ENCODE data around the gene CD69. TPM values are rescaled to one million over a fixed set of nuclear protein-coding genes. Genes with fewer than 3 reads are reported as not detected.

Gene CD69
- total RNA-seq, 2 experiments from 2014 or later: 196 to 197 TPM

DNA sequence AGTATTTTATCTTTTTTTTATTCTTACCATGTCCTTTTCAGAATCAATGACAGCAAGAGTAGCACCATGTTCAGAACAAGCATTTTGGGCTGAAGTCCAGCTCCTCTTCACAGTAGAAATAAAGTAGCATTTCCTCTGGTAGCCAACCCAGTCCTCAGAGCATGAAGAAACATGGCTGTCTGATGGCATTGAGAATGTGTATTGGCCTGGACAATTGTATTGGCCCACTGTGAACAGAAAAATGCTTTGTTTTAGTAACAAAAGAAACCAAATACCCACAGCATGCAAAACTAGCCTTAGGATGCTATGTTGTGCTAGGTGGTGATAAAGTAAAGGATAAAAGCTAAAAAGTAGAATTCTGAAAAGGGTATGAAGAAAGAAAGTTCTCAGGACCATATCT is 5.7 kb downstream of the CD69 start:
- H3K9me3 Mint-ChIP-seq: no peaks in the 10 kb centered on the region
- peak overlapping the region; percentile 99 for H3K4me3 Mint-ChIP-seq
- DNase-seq: no peak
- H3K27ac Mint-ChIP-seq: peak overlapping the region; percentile 52
- CTCF ChIA-PET: interaction anchor here (1.7 to 19.5 kb wide), 4 partner anchors 12 to 59 kb away, joined by 3 to 587 read pairs (median 16); no protein-coding TSS in a partner anchor
- H3K27me3 Mint-ChIP-seq: no peaks in the 10 kb centered on the region
- peaks cover 82% of the 10 kb centered on the region for H3K36me3 Mint-ChIP-seq (ENCODE audit: low read depth)
- peaks cover 56% of the 10 kb centered on the region for H3K4me1 Mint-ChIP-seq
- POLR2A ChIA-PET: interaction anchor here (0.7 to 17.4 kb wide), 9 partner anchors 13 to 111 kb away, joined by 3 to 812 read pairs (median 243); partner anchors contain the start of genes CLEC2B and CLEC2D

DNA sequence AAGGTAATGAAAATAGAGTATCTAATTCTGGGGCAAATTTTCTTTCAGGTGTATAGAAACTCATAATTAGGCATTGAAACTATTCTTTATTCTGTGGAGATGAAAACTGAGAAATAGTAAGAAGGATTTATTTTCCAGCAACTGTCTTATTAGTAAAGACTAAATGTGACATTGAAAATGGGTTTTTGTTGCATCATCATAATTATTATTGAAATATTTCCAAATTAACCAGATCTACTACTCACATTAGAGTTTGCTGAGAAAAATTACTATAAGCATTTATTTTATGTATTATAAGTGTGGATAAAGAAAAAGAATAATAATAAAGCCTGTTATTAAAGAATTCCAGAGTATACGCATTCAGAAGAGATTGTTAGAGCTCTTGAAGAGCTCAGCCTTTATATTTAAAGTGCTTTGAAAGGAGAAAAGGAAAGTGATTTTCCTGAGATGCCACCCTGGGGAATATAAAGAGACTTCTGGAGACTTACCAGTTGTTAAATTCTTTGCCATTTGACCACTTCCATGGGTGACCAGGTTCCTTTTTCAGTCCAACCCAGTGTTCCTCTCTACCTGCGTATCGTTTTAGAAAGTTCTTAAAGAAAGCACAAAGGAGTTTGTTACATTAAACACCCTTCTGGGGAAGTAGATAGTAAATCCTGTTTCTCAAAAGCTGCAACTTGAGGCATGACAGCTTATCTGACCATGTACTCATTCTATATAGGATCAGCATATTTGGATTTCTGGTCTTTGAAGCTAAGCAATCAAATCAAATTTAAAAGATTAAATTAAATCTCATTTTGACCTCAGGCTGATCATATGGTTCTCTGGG is 6.4 kb downstream of the CD69 start:
- no peaks in the 10 kb centered on the region for H3K27me3 Mint-ChIP-seq
- H3K36me3 Mint-ChIP-seq (ENCODE audit: low read depth): peaks cover 75% of the 10 kb centered on the region
- H3K4me1 Mint-ChIP-seq: peaks cover 57% of the 10 kb centered on the region
- H3K9me3 Mint-ChIP-seq: no peaks in the 10 kb centered on the region
- POLR2A ChIA-PET: interaction anchor here (0.7 to 17.4 kb wide), 10 partner anchors 6 to 112 kb away, joined by 3 to 812 read pairs (median 220); partner anchors contain the start of genes CD69, CLEC2B and CLEC2D
- H3K4me3 Mint-ChIP-seq: peak overlapping the region; percentile 99
- DNase-seq: no peak
- H3K27ac Mint-ChIP-seq: peak overlapping the region; percentile 59
- CTCF ChIA-PET: interaction anchor here (1.7 to 19.5 kb wide), 4 partner anchors 12 to 59 kb away, joined by 3 to 587 read pairs (median 16); no protein-coding TSS in a partner anchor

DNA sequence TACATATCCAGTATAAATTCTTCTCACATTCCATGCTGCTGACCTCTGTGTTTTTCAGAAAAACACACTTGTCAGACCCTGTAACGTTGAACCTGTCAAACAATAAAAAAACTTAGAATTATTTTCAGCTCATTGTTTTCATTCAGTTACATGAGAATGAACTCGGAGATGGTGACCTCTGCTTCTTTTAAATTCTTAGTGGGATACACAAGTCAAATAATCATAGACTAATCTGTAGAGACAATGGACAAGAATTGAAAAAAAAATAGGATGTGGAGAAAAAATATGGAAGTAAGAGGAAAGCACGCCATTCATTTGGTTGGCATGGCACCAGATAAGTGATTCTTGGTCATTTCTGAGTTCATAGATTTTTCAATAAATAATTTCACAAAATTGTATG is 7.2 kb downstream of the CD69 start:
- peaks cover 60% of the 10 kb centered on the region for H3K4me1 Mint-ChIP-seq
- CTCF ChIA-PET: interaction anchor here (1.7 to 19.5 kb wide), 2 partner anchors 45 to 55 kb away, joined by 3 to 587 read pairs; no protein-coding TSS in a partner anchor
- peak overlapping the region; percentile 59 for H3K4me3 Mint-ChIP-seq
- peak overlapping the region; percentile 40 for H3K27ac Mint-ChIP-seq
- H3K36me3 Mint-ChIP-seq (ENCODE audit: low read depth): peaks cover 67% of the 10 kb centered on the region
- no peak for DNase-seq
- H3K27me3 Mint-ChIP-seq: no peaks in the 10 kb centered on the region
- H3K9me3 Mint-ChIP-seq: no peaks in the 10 kb centered on the region
- POLR2A ChIA-PET: interaction anchor here (0.8 to 17.4 kb wide), 6 partner anchors 7 to 104 kb away, joined by 3 to 812 read pairs (median 160); partner anchors contain the start of gene CD69

DNA sequence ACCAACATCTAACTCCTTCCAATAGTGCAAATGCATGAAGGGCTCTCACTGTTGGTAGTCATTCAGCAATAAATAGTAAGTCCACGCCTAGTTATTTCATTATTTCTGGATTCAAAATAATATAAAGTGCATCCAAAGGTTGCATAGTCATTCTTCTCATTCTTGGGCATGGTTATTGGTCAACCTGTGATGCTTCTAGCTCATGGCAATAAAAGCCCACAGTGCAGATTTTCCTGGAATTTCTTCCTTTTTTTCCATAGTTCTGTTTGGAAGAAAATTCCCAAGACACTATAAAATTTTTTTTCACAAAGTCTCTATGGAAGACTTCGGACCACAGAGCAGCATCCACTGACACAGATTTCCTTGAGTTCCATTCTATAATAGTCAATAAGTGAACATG is 7.6 kb downstream of the CD69 start:
- Mint-ChIP-seq H3K27ac (peak overlapping the region; percentile 45), H3K36me3 (ENCODE audit: low read depth) (peaks cover 63% of the 10 kb centered on the region), H3K4me3 (peak overlapping the region; percentile 59), H3K9me3 (no peaks in the 10 kb centered on the region), H3K27me3 (no peaks in the 10 kb centered on the region), H3K4me1 (peaks cover 60% of the 10 kb centered on the region)
- no peak for DNase-seq
- POLR2A ChIA-PET: interaction anchor here (0.8 to 17.4 kb wide), 6 partner anchors 8 to 103 kb away, joined by 3 to 812 read pairs (median 160); partner anchors contain the start of gene CD69
- CTCF ChIA-PET: interaction anchor here (3.2 to 19.5 kb wide), 2 partner anchors 11 to 45 kb away, joined by 49 to 587 read pairs; no protein-coding TSS in a partner anchor

DNA sequence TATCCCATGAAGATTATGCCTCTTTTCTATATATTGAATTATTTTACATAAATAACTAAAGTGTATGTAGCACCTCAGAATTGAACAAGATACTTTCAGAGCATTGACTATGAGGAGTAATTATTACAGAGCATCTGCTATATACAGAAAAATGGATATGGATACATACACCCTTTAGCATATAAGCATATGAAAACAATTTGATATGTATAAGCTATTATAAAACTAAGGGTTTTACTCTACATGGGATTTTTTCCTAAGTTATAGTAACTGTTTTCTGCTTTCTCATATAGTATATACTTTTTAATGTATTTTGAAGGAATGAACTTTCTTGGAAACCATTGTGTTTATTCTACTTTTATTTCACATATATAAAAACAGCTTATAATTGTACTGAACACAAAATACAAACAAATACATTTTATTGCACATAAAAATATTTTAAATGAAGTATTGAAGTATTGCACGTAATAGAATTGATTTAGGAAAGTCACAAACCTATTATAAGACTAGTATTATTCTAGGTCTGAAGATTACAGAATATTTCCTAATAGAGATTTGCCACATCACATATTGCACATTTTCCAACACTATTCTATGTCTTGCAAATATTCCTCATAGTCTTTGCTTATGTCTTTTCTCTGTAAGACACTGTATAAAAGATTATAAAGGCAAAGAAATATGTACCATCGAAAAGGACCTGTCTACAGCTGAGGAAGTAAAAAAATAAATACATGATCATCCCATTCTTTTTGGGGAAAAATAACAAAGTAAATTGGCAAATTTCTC is 8.4 kb downstream of the CD69 start:
- H3K4me1 Mint-ChIP-seq: peaks cover 62% of the 10 kb centered on the region
- H3K9me3 Mint-ChIP-seq: no peaks in the 10 kb centered on the region
- no peaks in the 10 kb centered on the region for H3K27me3 Mint-ChIP-seq
- peaks cover 55% of the 10 kb centered on the region for H3K36me3 Mint-ChIP-seq (ENCODE audit: low read depth)
- ChIA-PET CTCF (interaction anchor here (2.4 to 19.5 kb wide), 6 partner anchors 8 to 115 kb away, joined by 9 to 587 read pairs (median 71); partner anchors contain the start of genes CD69 and CLEC2B), POLR2A (interaction anchor here (0.6 to 17.4 kb wide), 8 partner anchors 8 to 197 kb away, joined by 3 to 812 read pairs (median 116); partner anchors contain the start of gene CD69)
- peak overlapping the region; percentile 63 for H3K4me3 Mint-ChIP-seq
- DNase-seq: no peak
- peak overlapping the region; percentile 79 for H3K27ac Mint-ChIP-seq

DNA sequence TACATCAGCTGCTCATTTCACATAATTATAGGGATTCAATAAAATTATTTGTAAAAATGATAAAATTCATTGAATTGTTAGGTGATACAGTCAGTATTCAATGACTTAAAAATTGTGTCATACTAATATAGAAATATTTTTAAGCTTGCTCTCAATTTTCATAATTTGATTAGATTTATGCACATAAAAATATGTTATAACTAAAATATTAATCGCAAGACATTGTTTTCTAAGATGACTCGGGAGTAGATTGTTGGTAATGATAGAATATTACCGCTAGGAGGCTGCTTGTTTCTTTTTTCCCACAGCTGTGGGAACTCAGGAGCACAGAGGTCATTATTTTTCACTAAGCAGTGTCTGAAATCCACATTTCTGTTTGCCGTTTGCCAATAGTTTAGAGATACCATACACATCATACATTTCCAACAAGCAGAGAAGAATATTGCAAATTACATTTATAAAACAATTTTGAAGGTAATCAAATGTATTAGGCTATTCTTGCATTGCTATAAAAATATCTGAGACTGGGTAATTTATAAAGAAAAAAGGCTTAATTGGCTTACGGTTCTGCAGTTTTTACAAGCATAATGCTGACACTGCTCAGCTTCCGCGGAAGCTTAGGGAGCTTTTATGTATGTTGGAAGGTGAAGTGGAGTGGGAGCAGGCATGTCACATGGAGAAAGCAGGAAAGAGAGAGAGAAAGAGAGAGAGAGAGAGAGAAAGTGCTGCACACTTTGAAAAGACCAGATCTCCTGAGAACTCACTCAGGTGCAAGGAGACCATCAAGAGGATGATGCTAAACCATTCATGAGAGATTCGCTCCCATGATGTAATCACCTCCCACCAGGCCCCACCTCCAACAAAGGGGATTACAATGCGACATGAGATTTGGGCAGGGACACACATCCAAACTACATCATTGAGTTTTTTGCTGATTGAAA is 9.2 kb downstream of the CD69 start:
- Mint-ChIP-seq H3K4me3 (peak overlapping the region; percentile 63), H3K36me3 (ENCODE audit: low read depth) (peaks cover 47% of the 10 kb centered on the region), H3K27me3 (no peaks in the 10 kb centered on the region), H3K27ac (peak overlapping the region; percentile 79), H3K9me3 (no peaks in the 10 kb centered on the region), H3K4me1 (peaks cover 61% of the 10 kb centered on the region)
- peak; percentile 45 for DNase-seq
- POLR2A ChIA-PET: interaction anchor here (0.9 to 17.4 kb wide), 15 partner anchors 9 to 198 kb away, joined by 3 to 812 read pairs (median 4); partner anchors contain the start of genes CD69 and CLECL1
- CTCF ChIA-PET: interaction anchor here (0.6 to 19.5 kb wide), 35 partner anchors 9 to 392 kb away, joined by 3 to 587 read pairs (median 4); partner anchors contain the start of genes CD69, CLEC12B and CLEC2B

DNA sequence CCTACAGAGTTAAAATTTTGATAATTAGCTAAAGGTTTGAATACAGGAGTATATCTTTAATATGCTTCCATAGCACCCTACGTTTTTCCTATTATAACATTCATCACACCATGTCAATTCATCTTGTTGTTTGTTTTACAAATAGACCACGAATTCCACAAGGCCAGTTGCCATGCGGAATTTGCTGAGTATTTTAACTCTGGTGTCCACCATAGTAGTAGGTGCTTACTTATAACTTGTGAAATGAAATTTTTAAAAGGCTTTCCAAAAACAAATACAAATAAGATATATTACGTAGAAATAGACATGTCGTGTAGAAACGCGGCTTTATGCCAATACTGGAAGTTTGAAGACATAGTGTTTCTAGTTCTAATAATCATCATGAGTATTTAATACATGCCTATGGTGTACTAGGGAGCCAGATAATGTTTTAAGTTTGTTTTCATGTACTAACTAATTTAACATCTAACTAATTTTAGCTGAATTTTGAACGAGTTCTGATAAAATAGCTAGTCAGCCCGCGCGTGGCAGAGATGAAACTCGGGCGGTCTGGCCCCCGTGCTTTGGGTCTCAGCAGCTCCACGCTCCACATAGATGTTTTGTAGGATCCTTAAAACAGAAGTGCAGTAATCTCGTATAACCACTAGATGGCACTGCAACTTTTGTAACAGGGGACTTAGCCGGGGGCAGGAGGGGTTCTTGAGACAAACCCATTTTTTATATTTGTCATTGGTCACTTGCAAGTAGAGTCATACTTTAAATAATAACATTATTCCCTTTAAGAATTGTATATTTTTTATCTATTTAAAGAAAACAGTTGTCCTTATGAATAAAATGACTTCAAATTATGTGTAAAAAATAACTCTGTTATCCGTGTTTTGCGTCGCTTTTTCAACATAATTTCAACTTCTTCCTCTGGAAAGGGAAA is 10.2 kb downstream of the CD69 start:
- peaks cover 37% of the 10 kb centered on the region for H3K36me3 Mint-ChIP-seq (ENCODE audit: low read depth)
- POLR2A ChIA-PET: interaction anchor here (0.6 to 17.4 kb wide), 17 partner anchors 8 to 181 kb away, joined by 3 to 812 read pairs (median 4); partner anchors contain the start of genes CD69, CLEC2B, CLEC2D and CLECL1
- peak; percentile 61 for DNase-seq

DNA sequence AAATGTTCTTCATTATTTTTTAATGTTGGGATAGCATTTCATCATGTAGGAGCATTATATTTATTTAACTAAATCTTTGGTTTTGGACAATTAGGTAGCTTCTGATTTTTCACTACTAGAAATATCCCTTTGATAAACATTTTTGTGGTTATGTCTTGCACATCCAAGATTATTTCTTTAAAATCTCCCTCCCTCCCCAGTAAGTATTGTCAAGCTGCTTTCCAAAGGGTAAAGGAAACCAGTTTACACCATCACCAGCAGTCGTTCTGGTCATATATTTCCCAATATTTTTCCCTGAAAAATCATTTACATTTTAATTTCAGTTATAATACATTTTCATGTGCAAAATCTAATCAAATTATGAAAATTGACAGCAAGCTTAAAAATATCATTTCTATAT is 11.1 kb downstream of the CD69 start:
- Mint-ChIP-seq H3K9me3 (no peaks in the 10 kb centered on the region), H3K4me3 (no peak overlapping the region), H3K27ac (no peak overlapping the region), H3K36me3 (ENCODE audit: low read depth) (peaks cover 28% of the 10 kb centered on the region), H3K27me3 (no peaks in the 10 kb centered on the region), H3K4me1 (peaks cover 54% of the 10 kb centered on the region)
- CTCF ChIA-PET: interaction anchor here (0.5 to 19.5 kb wide), 28 partner anchors 11 to 925 kb away, joined by 3 to 587 read pairs (median 5); partner anchors contain the start of genes CD69 and CLEC2B
- no peak for DNase-seq
- POLR2A ChIA-PET: interaction anchor here (1.2 to 17.4 kb wide), 8 partner anchors 11 to 177 kb away, joined by 4 to 812 read pairs (median 61); partner anchors contain the start of genes CD69 and CLEC2B

More for the DNA sequence above, 10.2 kb downstream of the CD69 start:
- no peaks in the 10 kb centered on the region for H3K9me3 Mint-ChIP-seq
- H3K4me1 Mint-ChIP-seq: peaks cover 55% of the 10 kb centered on the region
- H3K27ac Mint-ChIP-seq: peak overlapping the region; percentile 5
- peak overlapping the region; percentile 15 for H3K4me3 Mint-ChIP-seq
- CTCF ChIA-PET: interaction anchor here (0.5 to 19.5 kb wide), 49 partner anchors 8 to 924 kb away, joined by 3 to 587 read pairs (median 4); partner anchors contain the start of genes CD69, CLEC12B and CLEC2B
- no peaks in the 10 kb centered on the region for H3K27me3 Mint-ChIP-seq

DNA sequence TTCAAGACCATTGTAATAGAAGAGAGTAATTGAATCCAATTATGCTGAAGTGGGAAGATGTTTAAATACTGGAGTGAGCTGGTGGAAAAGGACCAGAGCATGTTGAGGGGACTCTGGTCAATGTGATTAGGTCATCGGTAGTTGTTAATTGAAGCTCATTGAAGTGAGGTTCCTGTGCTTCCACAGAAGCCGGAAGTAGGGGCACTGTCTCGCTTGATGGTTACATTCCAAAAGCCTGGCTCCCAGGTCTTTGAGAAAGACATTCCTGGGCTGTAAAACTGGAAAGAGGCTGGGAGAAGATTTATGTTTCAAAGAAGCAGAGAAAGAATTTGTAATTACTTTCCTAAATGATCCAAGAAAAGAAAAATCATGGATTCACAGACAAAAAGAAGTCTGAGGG is 15.5 kb downstream of the CD69 start:
- H3K27me3 Mint-ChIP-seq: no peaks in the 10 kb centered on the region
- DNase-seq: no peak
- ChIA-PET POLR2A (interaction anchor here (1.1 to 1.5 kb wide), 2 partner anchors 13 to 16 kb away, joined by 5 to 8 read pairs; partner anchors contain the start of gene CD69), CTCF (interaction anchor here (1.3 to 19.5 kb wide), 3 partner anchors 53 to 71 kb away, joined by 3 to 587 read pairs (median 232); no protein-coding TSS in a partner anchor)
- H3K36me3 Mint-ChIP-seq (ENCODE audit: low read depth): peaks cover 6% of the 10 kb centered on the region
- peaks cover 3% of the 10 kb centered on the region for H3K9me3 Mint-ChIP-seq
- H3K4me3 Mint-ChIP-seq: no peak overlapping the region
- no peak overlapping the region for H3K27ac Mint-ChIP-seq
- H3K4me1 Mint-ChIP-seq: peaks cover 59% of the 10 kb centered on the region

DNA sequence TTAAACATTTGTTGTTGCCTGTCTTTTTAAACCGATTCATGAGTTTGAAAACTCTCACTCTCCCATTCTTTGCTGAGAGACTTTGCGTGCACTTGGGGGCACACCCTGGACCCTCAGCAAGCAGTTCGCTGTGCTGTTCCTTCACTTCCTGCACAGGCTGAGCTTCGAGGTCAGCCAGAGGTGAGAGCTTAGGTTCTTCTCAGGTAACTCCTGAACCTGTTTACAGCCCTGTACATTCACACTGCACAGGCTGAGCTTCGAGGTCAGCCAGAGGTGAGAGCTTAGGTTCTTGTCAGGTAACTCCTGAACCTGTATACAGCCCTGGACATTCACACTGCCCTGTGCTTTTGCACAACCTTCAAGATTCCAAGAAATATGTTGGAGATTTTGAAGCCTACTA is 18.0 kb downstream of the CD69 start:
- POLR2A ChIA-PET: interaction anchor here (0.7 to 7.1 kb wide), 36 partner anchors 9 to 293 kb away, joined by 3 to 243 read pairs (median 8); partner anchors contain the start of genes CD69, CLEC2B, CLEC2D and CLECL1
- DNase-seq: peak; percentile 57
- Mint-ChIP-seq H3K36me3 (ENCODE audit: low read depth) (peaks cover 20% of the 10 kb centered on the region), H3K4me3 (peak overlapping the region; percentile 79), H3K27ac (peak overlapping the region; percentile 98), H3K9me3 (peaks cover 10% of the 10 kb centered on the region), H3K27me3 (no peaks in the 10 kb centered on the region), H3K4me1 (peaks cover 70% of the 10 kb centered on the region)
- CTCF ChIA-PET: interaction anchor here (0.6 to 11.7 kb wide), 50 partner anchors 9 to 877 kb away, joined by 3 to 232 read pairs (median 4); partner anchors contain the start of genes CD69, CLEC12B, CLEC2B and CLEC2D

Data from activated CD4-positive, alpha-beta memory T cell treated with anti-CD3 and anti-CD28 coated beads, Interleukin-2, amount 10 ng/mL, durations not matched to agents 7 days and 5 days (primary cell).